ENCODE results near the gene ZNF385B. TPM values are rescaled to one million over a fixed set of nuclear protein-coding genes. Genes with fewer than 3 reads are reported as not detected.
A peak's percentile ranks its signal among the peaks of the same experiment; 100 is the strongest.

The ZNF385B gene
- total and polyA plus RNA-seq, 9 of the 15 experiments (the other 6 are each of a cell fraction or from before 2014, with no cell fraction given) = 0.50 TPM; not detected in 8

DNA sequence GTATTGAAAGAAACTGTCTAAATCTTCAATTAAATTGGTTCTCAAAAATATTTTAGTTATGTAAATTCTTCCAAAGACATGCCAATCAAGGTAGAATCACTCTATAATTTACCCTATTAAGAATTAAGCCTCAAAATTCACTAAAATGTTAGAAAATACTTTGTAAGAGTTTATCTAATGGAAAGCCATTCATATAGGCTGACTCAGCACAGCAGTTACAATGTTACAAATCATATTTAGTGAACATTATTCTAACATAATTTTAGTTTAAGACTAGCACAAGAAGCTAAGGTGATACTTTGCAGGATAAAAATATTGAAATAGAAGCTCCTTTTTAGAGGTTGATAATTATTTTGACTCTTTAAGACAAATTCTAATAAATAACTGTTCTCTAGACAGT, 137.0 kb downstream of the ZNF385B start:
- H3K4me2 ChIP-seq (ENCODE audit: insufficient read depth, low read length) = no peak overlapping the region
- ATAC-seq (no peak), FAIRE-seq (no peak), DNase-seq (ENCODE audit: extremely low read depth in 1 of 4, low spot score in 3 of 4) (no peak)
- no peak overlapping the region for H2AFZ ChIP-seq (ENCODE audit: low read depth, low read length)
- no peaks in the 10 kb centered on the region for H3K4me1 ChIP-seq (replicated peaks in 1 of 2; ENCODE audit: control insufficient read depth in 2 of 2, insufficient read depth in 2 of 2, low read length in 2 of 2)
- in situ Hi-C loops (cut with MboI) (no loop called here), intact Hi-C loops (cut with micrococcal nuclease) (no loop called here)
- ChIA-PET CTCF (ENCODE audit: low intra/inter-chr PET ratio) (no interaction called here), POLR2A (no interaction called here)
- H4K20me1 ChIP-seq (replicated peaks; ENCODE audit: control insufficient read depth, insufficient read depth, low read length) = no peaks in the 10 kb centered on the region
- no peak overlapping the region for H3K4me3 ChIP-seq
- no peak for TF ChIP-seq ESRRB (CRISPR knock-in tag; IDR thresholded peaks at IDR 0.05; ENCODE audit: borderline replicate concordance)
- TF ChIP-seq ZNF316 (IDR thresholded peaks at IDR 0.05) = peak; percentile 53
- H3K27me3 ChIP-seq (ENCODE audit: control insufficient read depth in 2 of 2, insufficient read depth in 2 of 2, low read length in 2 of 2) = no peaks in the 10 kb centered on the region
- H3K9me3 ChIP-seq (replicated peaks; ENCODE audit: control insufficient read depth, insufficient read depth, low read depth, low read length) = no peaks in the 10 kb centered on the region
- H3K9ac ChIP-seq (ENCODE audit: insufficient read depth in 1 of 2, low read depth in 2 of 2, low read length in 2 of 2) = no peak overlapping the region
- H3K36me3 ChIP-seq (ENCODE audit: control insufficient read depth, insufficient read depth, low read length) = no peaks in the 10 kb centered on the region
- H3K9me1 ChIP-seq (ENCODE audit: control insufficient read depth, insufficient read depth, low read length) = no peaks in the 10 kb centered on the region
- no TSS peak for BruUV-seq (replicated peaks)
- no peaks in the 10 kb centered on the region for H3K79me2 ChIP-seq (ENCODE audit: control insufficient read depth, insufficient read depth, low read length)
- H3K27ac ChIP-seq (ENCODE audit: extremely low read depth, low read depth, low read length) = no peak overlapping the region

DNA sequence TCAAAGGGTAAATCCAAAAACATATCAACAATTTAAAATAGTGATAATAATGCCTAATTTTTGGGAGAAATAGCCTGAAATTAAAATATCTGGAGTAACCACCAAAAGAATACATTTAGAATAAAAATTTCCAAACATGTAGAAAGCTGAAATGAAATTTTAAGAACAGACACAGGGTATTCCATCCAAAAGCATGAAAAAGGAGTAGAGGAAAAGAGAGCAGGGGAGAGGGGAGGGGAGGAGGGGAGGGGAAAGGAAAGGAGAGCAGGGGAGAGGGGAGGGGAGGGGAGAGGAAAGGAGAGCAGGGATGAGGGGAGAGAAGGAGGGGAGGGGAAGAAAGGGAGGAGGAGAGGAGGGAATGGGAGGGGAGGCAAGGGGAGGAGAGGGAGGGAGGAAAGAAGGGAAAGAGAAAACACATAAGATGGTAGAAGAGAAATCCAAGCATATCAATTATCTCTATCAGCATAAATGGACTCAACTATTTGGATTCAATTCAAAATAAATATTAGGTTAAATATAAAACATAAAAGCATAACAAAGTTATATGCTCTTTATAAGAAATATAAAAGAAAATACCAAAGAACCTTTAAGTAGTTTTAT, 141.1 kb downstream of the ZNF385B start:
- Histone ChIP-seq H3K9me1 (ENCODE audit: control insufficient read depth, insufficient read depth, low read length) (no peaks in the 10 kb centered on the region), H3K4me1 (replicated peaks in 1 of 2; ENCODE audit: control insufficient read depth in 2 of 2, insufficient read depth in 2 of 2, low read length in 2 of 2) (no peaks in the 10 kb centered on the region), H3K9me3 (replicated peaks; ENCODE audit: control insufficient read depth, insufficient read depth, low read depth, low read length) (no peaks in the 10 kb centered on the region), H3K4me3 (no peak overlapping the region), H3K27ac (ENCODE audit: extremely low read depth, low read depth, low read length) (no peak overlapping the region), H3K9ac (ENCODE audit: insufficient read depth in 1 of 2, low read depth in 2 of 2, low read length in 2 of 2) (no peak overlapping the region), H4K20me1 (replicated peaks; ENCODE audit: control insufficient read depth, insufficient read depth, low read length) (no peaks in the 10 kb centered on the region), H3K4me2 (ENCODE audit: insufficient read depth, low read length) (no peak overlapping the region), H3K27me3 (ENCODE audit: control insufficient read depth in 2 of 2, insufficient read depth in 2 of 2, low read length in 2 of 2) (no peaks in the 10 kb centered on the region), H3K79me2 (ENCODE audit: control insufficient read depth, insufficient read depth, low read length) (no peaks in the 10 kb centered on the region), H3K36me3 (ENCODE audit: control insufficient read depth, insufficient read depth, low read length) (no peaks in the 10 kb centered on the region), H2AFZ (ENCODE audit: low read depth, low read length) (no peak overlapping the region)
- FAIRE-seq (no peak), ATAC-seq (no peak), DNase-seq (ENCODE audit: extremely low read depth in 1 of 4, low spot score in 3 of 4) (no peak)
- BruUV-seq (replicated peaks) = no TSS peak
- ChIA-PET POLR2A (interaction anchor here (1.1 kb wide), 1 partner anchor 12 kb away, joined by 3 read pairs; no protein-coding TSS in a partner anchor), CTCF (ENCODE audit: low intra/inter-chr PET ratio) (no interaction called here)
- intact Hi-C loops (cut with micrococcal nuclease) (no loop called here), in situ Hi-C loops (cut with MboI) (no loop called here)
- TF ChIP-seq BACH1 (tag; IDR thresholded peaks at IDR 0.05) (no peak), PCBP2 (IDR thresholded peaks at IDR 0.05; ENCODE audit: low read depth, low read length, poor library complexity, severe bottlenecking) (peak; percentile 92)
